Neuronal stem cell (in vitro differentiated cells): ENCODE results near the gene CYP2W1.
A peak's percentile ranks its signal among the peaks of the same experiment; 100 is the strongest.

Experiments
- DNase-seq: peaks from one replicate; pipeline ENCODE4 v3.0.0-alpha.2; 2013; ENCODE audit warnings: low spot score
- H2AFZ ChIP-seq: one replicate; pipeline ENCODE4 v1.6.1; 2013; ENCODE audit warnings: mild to moderate bottlenecking, low read length, inconsistent platforms
- H2AK5ac ChIP-seq: 2 replicates; pipeline ENCODE4 v1.6.1; 2013; ENCODE audit warnings: low read depth, mild to moderate bottlenecking, inconsistent platforms, low read length, moderate library complexity, mixed read lengths
- H2BK120ac ChIP-seq: 2 replicates; pipeline ENCODE4 v1.6.1; 2013; ENCODE audit warnings: low read depth, mild to moderate bottlenecking, inconsistent platforms, low read length, moderate library complexity, mixed read lengths
- H2BK12ac ChIP-seq: one replicate; pipeline ENCODE4 v1.6.1; 2013; ENCODE audit warnings: low read length, inconsistent platforms
- H2BK15ac ChIP-seq: 2 replicates; pipeline ENCODE4 v1.6.1; 2013; ENCODE audit warnings: mild to moderate bottlenecking, low read length, inconsistent platforms, mixed read lengths
- H2BK5ac ChIP-seq: one replicate; pipeline ENCODE4 v1.6.1; 2013; ENCODE audit warnings: inconsistent platforms, mild to moderate bottlenecking, low read length, moderate library complexity
- H3K14ac ChIP-seq: one replicate; pipeline ENCODE4 v1.6.1; 2013; ENCODE audit warnings: low read length, inconsistent platforms
- H3K18ac ChIP-seq: 2 replicates; pipeline ENCODE4 v1.6.1; 2013; ENCODE audit warnings: low read length, inconsistent platforms
- H3K23ac ChIP-seq: 2 replicates; pipeline ENCODE4 v1.6.1; 2013; ENCODE audit warnings: low read depth, mild to moderate bottlenecking, mixed read lengths, low read length, inconsistent platforms; ENCODE audit not compliant: poor library complexity
- H3K27ac ChIP-seq: replicated peaks from 3 replicates; pipeline ENCODE4 v1.5.1; 2013; ENCODE audit warnings: low read length, inconsistent platforms
- H3K27me3 ChIP-seq, 3 experiments: 2 replicates each; pipeline ENCODE4 v1.6.1; 2013; ENCODE audit warnings: low read length in 3 of 3, mild to moderate bottlenecking in 2 of 3, inconsistent platforms in 1 of 3, low read depth in 1 of 3, mixed read lengths in 1 of 3, moderate library complexity in 1 of 3; ENCODE audit not compliant: control insufficient read depth in 3 of 3, insufficient read depth in 3 of 3
- H3K36me3 ChIP-seq, 2 donors: replicated peaks in 1 of 2; 2 replicates each; pipeline ENCODE4 v1.6.1; 2013; ENCODE audit warnings: low read length in 2 of 2; ENCODE audit not compliant: control insufficient read depth in 2 of 2, insufficient read depth in 2 of 2
- H3K4ac ChIP-seq: 2 replicates; pipeline ENCODE4 v1.6.1; 2013; ENCODE audit warnings: inconsistent platforms, mild to moderate bottlenecking, low read length, moderate library complexity
- H3K4me1 ChIP-seq, 2 donors: 1 replicate in 1 of 2; 2 replicates in 1 of 2; pipeline ENCODE4 v1.6.1; 2013; ENCODE audit warnings: low read length in 2 of 2, low read depth in 1 of 2; ENCODE audit not compliant: control insufficient read depth in 2 of 2, insufficient read depth in 1 of 2
- H3K4me2 ChIP-seq: one replicate; pipeline ENCODE4 v1.6.1; 2013; ENCODE audit warnings: mild to moderate bottlenecking, low read length, inconsistent platforms; ENCODE audit not compliant: insufficient read depth, poor library complexity, severe bottlenecking
- H3K4me3 ChIP-seq, 2 donors: 2 replicates each; pipeline ENCODE4 v1.5.1; 2013; ENCODE audit warnings: low read length in 2 of 2, mild to moderate bottlenecking in 2 of 2, inconsistent platforms in 1 of 2, moderate library complexity in 1 of 2
- H3K79me1 ChIP-seq: one replicate; pipeline ENCODE4 v1.6.1; 2013; ENCODE audit warnings: low read depth, mild to moderate bottlenecking, inconsistent platforms, low read length, moderate library complexity
- H3K9ac ChIP-seq: one replicate; pipeline ENCODE4 v1.6.1; 2013; ENCODE audit warnings: mild to moderate bottlenecking, low read depth, low read length, inconsistent platforms; ENCODE audit not compliant: poor library complexity
- H3K9me3 ChIP-seq, 2 donors: replicated peaks in 1 of 2; 2 replicates each; pipeline versions ENCODE3 to v1.6.1; 2013; ENCODE audit warnings: low read length in 2 of 2, mild to moderate bottlenecking in 2 of 2, inconsistent platforms in 1 of 2, low read depth in 1 of 2, mixed read lengths in 1 of 2, moderate library complexity in 1 of 2; ENCODE audit not compliant: control insufficient read depth in 2 of 2, insufficient read depth in 1 of 2
- H4K8ac ChIP-seq: one replicate; pipeline ENCODE4 v1.6.1; 2013; ENCODE audit warnings: low read depth, mild to moderate bottlenecking, inconsistent platforms, low read length, moderate library complexity
- H4K91ac ChIP-seq: one replicate; pipeline ENCODE4 v1.6.1; 2013; ENCODE audit warnings: low read length, low read depth, mild to moderate bottlenecking, inconsistent platforms; ENCODE audit not compliant: poor library complexity
- WGBS, 2 donors: extraction: QIAGEN DNeasy Blood & Tissue Kit; methylation state at CpG; one replicate each; pipeline ENCODE4 v1.1.7; 2013; ENCODE audit warnings: missing lambda C conversion rate in 2 of 2, mixed read lengths in 1 of 2; ENCODE audit not compliant: insufficient read length in 2 of 2, insufficient replicate concordance in 1 of 2; ENCODE audit errors: extremely low coverage in 2 of 2; 5-methylcytosine and 5-hydroxymethylcytosine counted together

CYP2W1 gene

GRCh38 chr7:1028044-1028770 is 45.2 kb downstream of the CYP2W1 start:
- H3K4me2 ChIP-seq = peak overlapping the region; percentile 98
- no peak overlapping the region for H2BK12ac ChIP-seq
- no peaks in the 10 kb centered on the region for H3K9me3 ChIP-seq
- H4K91ac ChIP-seq = no peak overlapping the region
- H4K8ac ChIP-seq = peak overlapping the region; percentile 96
- peaks cover 12 to 13% of the 10 kb centered on the region in 2 donors for H3K4me1 ChIP-seq
- H3K36me3 ChIP-seq = peaks cover 14 to 39% of the 10 kb centered on the region in 2 donors
- DNase-seq = peak; percentile 88
- no CpG with 5 or more reads among the region's 77 CpGs for WGBS, 2 donors
- H2AFZ ChIP-seq = peak overlapping the region; percentile 72
- peak overlapping the region; percentile 100 for H2AK5ac ChIP-seq
- H3K27ac ChIP-seq = peak overlapping the region; percentile 75
- peak overlapping the region; percentile 60 for H3K23ac ChIP-seq
- H3K79me1 ChIP-seq = peaks cover 24% of the 10 kb centered on the region
- no peak overlapping the region for H3K4ac ChIP-seq
- H2BK5ac ChIP-seq = peak overlapping the region; percentile 83
- peak overlapping the region; percentile 94 for H3K9ac ChIP-seq
- peak overlapping the region; percentile 98 for H3K18ac ChIP-seq
- peak overlapping the region; percentile 85 to 89 for H3K4me3 ChIP-seq
- H3K27me3 ChIP-seq = no peaks in the 10 kb centered on the region
- H2BK120ac ChIP-seq = peak overlapping the region; percentile 24
- peak overlapping the region; percentile 97 for H2BK15ac ChIP-seq
- no peak overlapping the region for H3K14ac ChIP-seq

GRCh38 chr7:1028775-1029636 is 46.0 kb downstream of the CYP2W1 start:
- H3K9me3 ChIP-seq = no peaks in the 10 kb centered on the region
- H3K4me3 ChIP-seq = peak overlapping the region in 1 of 2 donors; percentile 85
- no peak overlapping the region for H4K91ac ChIP-seq
- H2BK15ac ChIP-seq = peak overlapping the region; percentile 87
- peak overlapping the region; percentile 100 for H2AK5ac ChIP-seq
- no peaks in the 10 kb centered on the region for H3K27me3 ChIP-seq
- peak overlapping the region; percentile 24 for H2BK12ac ChIP-seq
- H3K79me1 ChIP-seq = peaks cover 21% of the 10 kb centered on the region
- H3K4me1 ChIP-seq = peaks cover 12 to 13% of the 10 kb centered on the region in 2 donors
- H3K4ac ChIP-seq = peak overlapping the region; percentile 17
- H2AFZ ChIP-seq = peak overlapping the region; percentile 57
- peak overlapping the region; percentile 83 for H2BK5ac ChIP-seq
- peak overlapping the region; percentile 97 for H3K18ac ChIP-seq
- no CpG with 5 or more reads among the region's 18 CpGs for WGBS, 2 donors
- peak overlapping the region; percentile 75 for H3K27ac ChIP-seq
- peak; percentile 49 for DNase-seq
- H2BK120ac ChIP-seq = peak overlapping the region; percentile 24
- H3K23ac ChIP-seq = peak overlapping the region; percentile 85
- peak overlapping the region; percentile 96 for H4K8ac ChIP-seq
- peak overlapping the region; percentile 89 for H3K9ac ChIP-seq
- H3K4me2 ChIP-seq = peak overlapping the region; percentile 98
- H3K14ac ChIP-seq = no peak overlapping the region
- H3K36me3 ChIP-seq = peaks cover 17 to 31% of the 10 kb centered on the region in 2 donors

- DNase-seq = no peak
- peaks cover 17 to 23% of the 10 kb centered on the region in 2 donors for H3K36me3 ChIP-seq
- H4K8ac ChIP-seq = no peak overlapping the region
- peak overlapping the region; percentile 63 for H3K14ac ChIP-seq
- H2AFZ ChIP-seq = no peak overlapping the region
- H3K18ac ChIP-seq = peak overlapping the region; percentile 74
- H3K9me3 ChIP-seq = peaks cover 0 to 1% of the 10 kb centered on the region in 2 donors
- H3K4me2 ChIP-seq = no peak overlapping the region
- peak overlapping the region; percentile 83 for H2BK5ac ChIP-seq
- no peaks in the 10 kb centered on the region for H3K27me3 ChIP-seq
- no peak overlapping the region for H3K4me3 ChIP-seq
- H2BK120ac ChIP-seq = no peak overlapping the region
- peak overlapping the region; percentile 17 for H3K4ac ChIP-seq
- H3K27ac ChIP-seq = peak overlapping the region; percentile 28
- peak overlapping the region; percentile 87 for H2BK15ac ChIP-seq
- WGBS, 2 donors = 100% methylated on average over 3 to 6 of the region's 33 CpGs
- H4K91ac ChIP-seq = peak overlapping the region; percentile 39
- peak overlapping the region; percentile 85 for H3K9ac ChIP-seq
- peak overlapping the region; percentile 24 for H2BK12ac ChIP-seq
- H3K4me1 ChIP-seq = peaks cover 12 to 13% of the 10 kb centered on the region in 2 donors
- H3K23ac ChIP-seq = peak overlapping the region; percentile 85
- H3K79me1 ChIP-seq = peaks cover 21% of the 10 kb centered on the region
- H2AK5ac ChIP-seq = peak overlapping the region; percentile 100
These were observed 46.9 kb downstream of the CYP2W1 start for GRCh38 chr7:1029637-1030443.
